ENCODE results near the gene PDHX. TPM values are rescaled to one million over a fixed set of nuclear protein-coding genes. Genes with fewer than 3 reads are reported as not detected.

The PDHX gene
- total RNA-seq, 1 donor from 2014 or later = 44.0 TPM

- Histone ChIP-seq H3K27me3 (ENCODE audit: insufficient read depth, low read length) (no peaks in the 10 kb centered on the region), H4K20me1 (ENCODE audit: insufficient read depth, low read length) (no peaks in the 10 kb centered on the region), H3K4me3 (ENCODE audit: insufficient read depth, low read depth, low read length) (no peak overlapping the region), H3K27ac (ENCODE audit: low read depth, low read length) (no peak overlapping the region), H3K9me3 (ENCODE audit: insufficient read depth, low read depth, low read length) (no peaks in the 10 kb centered on the region), H3K4me1 (ENCODE audit: insufficient read depth, low read length) (no peaks in the 10 kb centered on the region), H3K9ac (ENCODE audit: low read length) (no peak overlapping the region), H3K36me3 (ENCODE audit: insufficient read depth, low read length) (no peaks in the 10 kb centered on the region), H3K79me2 (ENCODE audit: insufficient read depth, low read length) (no peaks in the 10 kb centered on the region), H3K4me2 (ENCODE audit: low read length) (no peak overlapping the region), H2AFZ (ENCODE audit: low read depth, low read length) (no peak overlapping the region)
- Mint-ChIP-seq H3K27me3 (ENCODE audit: low read depth, unreplicated experiment) (no peaks in the 10 kb centered on the region), H3K36me3 (ENCODE audit: low read depth, unreplicated experiment) (peaks cover 6% of the 10 kb centered on the region), H3K27ac (ENCODE audit: unreplicated experiment) (no peak overlapping the region), H3K9me3 (ENCODE audit: unreplicated experiment) (peaks cover 2% of the 10 kb centered on the region), H3K4me3 (ENCODE audit: unreplicated experiment) (no peak overlapping the region), H3K4me1 (ENCODE audit: low read depth, unreplicated experiment) (no peaks in the 10 kb centered on the region)
- FAIRE-seq (no peak), DNase-seq (ENCODE audit: low read depth) (no peak)
- no peak for TF ChIP-seq EZH2 (IDR thresholded peaks at IDR 0.05; ENCODE audit: insufficient read depth, low read length)
- TF ChIP-seq, protein P1, sequence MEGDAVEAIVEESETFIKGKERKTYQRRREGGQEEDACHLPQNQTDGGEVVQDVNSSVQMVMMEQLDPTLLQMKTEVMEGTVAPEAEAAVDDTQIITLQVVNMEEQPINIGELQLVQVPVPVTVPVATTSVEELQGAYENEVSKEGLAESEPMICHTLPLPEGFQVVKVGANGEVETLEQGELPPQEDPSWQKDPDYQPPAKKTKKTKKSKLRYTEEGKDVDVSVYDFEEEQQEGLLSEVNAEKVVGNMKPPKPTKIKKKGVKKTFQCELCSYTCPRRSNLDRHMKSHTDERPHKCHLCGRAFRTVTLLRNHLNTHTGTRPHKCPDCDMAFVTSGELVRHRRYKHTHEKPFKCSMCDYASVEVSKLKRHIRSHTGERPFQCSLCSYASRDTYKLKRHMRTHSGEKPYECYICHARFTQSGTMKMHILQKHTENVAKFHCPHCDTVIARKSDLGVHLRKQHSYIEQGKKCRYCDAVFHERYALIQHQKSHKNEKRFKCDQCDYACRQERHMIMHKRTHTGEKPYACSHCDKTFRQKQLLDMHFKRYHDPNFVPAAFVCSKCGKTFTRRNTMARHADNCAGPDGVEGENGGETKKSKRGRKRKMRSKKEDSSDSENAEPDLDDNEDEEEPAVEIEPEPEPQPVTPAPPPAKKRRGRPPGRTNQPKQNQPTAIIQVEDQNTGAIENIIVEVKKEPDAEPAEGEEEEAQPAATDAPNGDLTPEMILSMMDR (IDR thresholded peaks at IDR 0.05; ENCODE audit: insufficient read depth, low read depth, low read length) = no peak
Observed at GRCh38 chr11:34870548-34871196, 45.7 kb upstream of the PDHX start.

- TF ChIP-seq, protein P1 (IDR thresholded peaks at IDR 0.05; ENCODE audit: insufficient read depth, low read depth, low read length) = no peak
- TF ChIP-seq EZH2 (IDR thresholded peaks at IDR 0.05; ENCODE audit: insufficient read depth, low read length) = no peak
- Histone ChIP-seq H3K9ac (ENCODE audit: low read length) (no peak overlapping the region), H4K20me1 (ENCODE audit: insufficient read depth, low read length) (no peaks in the 10 kb centered on the region), H3K4me3 (ENCODE audit: insufficient read depth, low read depth, low read length) (no peak overlapping the region), H3K4me1 (ENCODE audit: insufficient read depth, low read length) (no peaks in the 10 kb centered on the region), H2AFZ (ENCODE audit: low read depth, low read length) (no peak overlapping the region), H3K4me2 (ENCODE audit: low read length) (no peak overlapping the region), H3K36me3 (ENCODE audit: insufficient read depth, low read length) (no peaks in the 10 kb centered on the region), H3K27ac (ENCODE audit: low read depth, low read length) (no peak overlapping the region), H3K79me2 (ENCODE audit: insufficient read depth, low read length) (no peaks in the 10 kb centered on the region), H3K9me3 (ENCODE audit: insufficient read depth, low read depth, low read length) (no peaks in the 10 kb centered on the region), H3K27me3 (ENCODE audit: insufficient read depth, low read length) (no peaks in the 10 kb centered on the region)
- Mint-ChIP-seq H3K4me3 (ENCODE audit: unreplicated experiment) (no peak overlapping the region), H3K9me3 (ENCODE audit: unreplicated experiment) (peaks cover 2% of the 10 kb centered on the region), H3K27me3 (ENCODE audit: low read depth, unreplicated experiment) (no peaks in the 10 kb centered on the region), H3K4me1 (ENCODE audit: low read depth, unreplicated experiment) (no peaks in the 10 kb centered on the region), H3K36me3 (ENCODE audit: low read depth, unreplicated experiment) (peaks cover 6% of the 10 kb centered on the region), H3K27ac (ENCODE audit: unreplicated experiment) (no peak overlapping the region)
- DNase-seq (ENCODE audit: low read depth) = no peak
- FAIRE-seq = no peak
Observed at GRCh38 chr11:34874202-34874601, 42.2 kb upstream of the PDHX start.

DNA sequence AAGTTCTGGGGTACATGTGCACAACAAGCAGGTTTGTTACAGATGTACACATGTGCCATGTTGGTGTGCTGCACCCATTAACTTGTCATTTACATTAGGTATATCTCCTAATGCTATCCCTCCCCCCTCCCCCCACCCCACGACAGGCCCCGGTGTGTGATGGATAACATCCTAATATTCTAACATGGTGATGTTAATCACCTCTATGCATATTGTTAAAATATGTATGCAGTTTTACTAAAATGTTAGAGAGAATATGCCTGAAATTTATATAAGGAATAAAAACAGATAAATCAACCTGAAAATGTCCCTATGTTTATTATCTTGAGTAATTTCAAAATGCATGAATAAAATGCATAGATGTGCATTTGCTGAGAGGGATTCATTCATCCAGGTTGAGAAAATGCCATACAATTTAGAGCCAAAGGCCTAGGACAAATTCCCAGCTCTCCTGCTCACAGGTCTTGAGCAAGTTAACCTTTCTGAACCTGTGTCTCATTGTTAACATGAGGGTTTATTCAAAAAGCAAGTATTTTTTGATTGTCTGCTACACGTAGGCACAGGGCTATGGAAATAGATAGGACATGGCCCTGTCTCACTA, 38.9 kb upstream of the PDHX start:
- H3K4me3 Mint-ChIP-seq (ENCODE audit: unreplicated experiment) = no peak overlapping the region
- TF ChIP-seq EZH2 (IDR thresholded peaks at IDR 0.05; ENCODE audit: insufficient read depth, low read length) = no peak
- no peaks in the 10 kb centered on the region for H3K27me3 Mint-ChIP-seq (ENCODE audit: low read depth, unreplicated experiment)
- Histone ChIP-seq H3K79me2 (ENCODE audit: insufficient read depth, low read length) (no peaks in the 10 kb centered on the region), H3K9ac (ENCODE audit: low read length) (no peak overlapping the region), H2AFZ (ENCODE audit: low read depth, low read length) (no peak overlapping the region), H3K4me2 (ENCODE audit: low read length) (no peak overlapping the region), H3K27ac (ENCODE audit: low read depth, low read length) (no peak overlapping the region), H3K9me3 (ENCODE audit: insufficient read depth, low read depth, low read length) (no peaks in the 10 kb centered on the region), H3K4me1 (ENCODE audit: insufficient read depth, low read length) (no peaks in the 10 kb centered on the region), H3K36me3 (ENCODE audit: insufficient read depth, low read length) (no peaks in the 10 kb centered on the region), H3K27me3 (ENCODE audit: insufficient read depth, low read length) (no peaks in the 10 kb centered on the region), H3K4me3 (ENCODE audit: insufficient read depth, low read depth, low read length) (no peak overlapping the region), H4K20me1 (ENCODE audit: insufficient read depth, low read length) (no peaks in the 10 kb centered on the region)
- no peak for FAIRE-seq
- peaks cover 11% of the 10 kb centered on the region for H3K36me3 Mint-ChIP-seq (ENCODE audit: low read depth, unreplicated experiment)
- DNase-seq (ENCODE audit: low read depth) = no peak
- no peak overlapping the region for H3K27ac Mint-ChIP-seq (ENCODE audit: unreplicated experiment)
- no peaks in the 10 kb centered on the region for H3K4me1 Mint-ChIP-seq (ENCODE audit: low read depth, unreplicated experiment)
- H3K9me3 Mint-ChIP-seq (ENCODE audit: unreplicated experiment) = peaks cover 2% of the 10 kb centered on the region
